NCI-H2081 treated with DMSO at 0.1 percent for 48 hours (cell line): ENCODE data around the gene SYN1.
"Not testable (repeated sequence)": the region's sequence is repeated elsewhere in the genome, so short reads cannot be mapped to it uniquely, and the experiment has no call there.

ENCODE experiments used
- DNase-seq: peaks from one replicate; lab custom pipeline; 2025; lab: John Stamatoyannopoulos, UW

Gene SYN1

DNA sequence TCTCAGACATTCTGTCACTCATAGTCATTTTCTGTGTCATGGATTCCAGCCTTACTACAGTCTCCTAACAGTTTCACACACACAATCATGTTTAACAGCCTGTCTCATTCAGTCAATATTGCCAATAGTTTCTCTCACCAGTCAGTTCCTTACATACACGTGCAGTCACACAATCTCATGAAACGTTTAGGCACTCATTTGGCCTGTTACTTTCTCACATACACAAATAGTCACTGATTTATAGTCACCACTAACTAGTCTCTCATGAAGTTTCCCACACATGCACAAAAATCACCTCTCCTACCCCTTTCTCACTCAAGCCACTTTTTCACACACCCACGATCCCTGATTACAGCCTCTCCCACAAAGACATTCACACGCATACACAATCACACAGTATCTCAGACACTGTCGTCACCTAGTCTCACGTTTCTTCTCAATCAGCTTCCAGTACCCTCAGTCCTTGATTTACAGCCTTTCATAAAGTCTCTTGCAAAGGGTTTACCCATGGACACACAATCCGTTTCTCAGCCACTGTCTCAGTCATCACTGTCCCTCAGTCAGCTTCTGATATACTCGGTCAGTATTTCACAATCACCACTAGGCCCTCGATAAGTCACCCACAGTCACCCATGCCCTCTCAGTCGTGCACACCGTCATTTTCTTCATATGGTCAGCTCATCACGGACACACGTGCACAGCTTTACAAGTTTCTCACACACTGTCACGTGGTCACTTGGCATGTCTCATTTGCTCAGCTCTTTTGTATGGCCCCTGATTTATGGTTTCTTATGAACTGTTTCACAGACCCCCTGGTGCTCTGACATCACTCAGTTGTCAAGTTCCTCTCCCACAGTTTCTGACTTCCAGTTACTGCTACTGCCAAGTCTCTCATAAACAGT, 14.3 kb upstream of the SYN1 start:
- DNase-seq = no peak

DNA sequence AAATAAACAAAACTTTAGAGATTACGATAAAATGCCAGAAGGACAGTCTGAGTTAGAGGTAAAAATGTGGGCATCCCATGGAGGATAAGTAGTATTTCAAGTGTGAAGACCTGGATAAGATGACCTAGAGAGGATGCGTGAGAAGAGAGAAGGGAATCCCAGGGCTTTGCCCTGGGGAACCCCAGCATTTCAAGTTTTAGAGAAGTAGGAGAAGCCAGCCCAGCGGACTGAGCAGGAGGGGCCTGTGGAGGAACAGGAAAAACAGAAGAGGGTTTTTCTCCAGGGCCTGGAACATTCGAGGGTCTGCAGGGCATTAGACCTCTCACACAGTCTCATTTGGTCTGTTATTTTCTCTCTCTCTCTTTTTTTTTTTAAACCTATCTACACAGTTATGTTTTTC, 13.0 kb upstream of the SYN1 start:
- DNase-seq = no peak

DNA sequence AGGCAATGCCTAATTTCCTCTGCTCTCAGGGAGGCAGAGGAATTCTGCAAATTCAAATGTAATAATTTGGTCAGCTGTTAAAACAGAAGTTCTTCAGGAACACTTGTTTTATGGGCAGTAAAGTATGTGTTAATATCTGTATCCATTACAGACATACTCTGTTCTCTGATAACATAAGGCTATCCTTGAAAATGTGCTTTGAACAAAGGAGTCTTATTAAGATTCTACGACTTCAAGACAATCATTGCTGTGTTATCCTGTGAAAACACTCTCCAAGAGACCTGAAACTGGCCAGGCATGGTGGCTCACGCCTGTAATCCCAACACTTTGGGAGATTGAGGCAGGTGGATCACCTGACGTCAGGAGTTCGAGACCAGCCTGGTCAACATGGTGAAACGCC, 12.0 kb upstream of the SYN1 start:
- no peak for DNase-seq

DNA sequence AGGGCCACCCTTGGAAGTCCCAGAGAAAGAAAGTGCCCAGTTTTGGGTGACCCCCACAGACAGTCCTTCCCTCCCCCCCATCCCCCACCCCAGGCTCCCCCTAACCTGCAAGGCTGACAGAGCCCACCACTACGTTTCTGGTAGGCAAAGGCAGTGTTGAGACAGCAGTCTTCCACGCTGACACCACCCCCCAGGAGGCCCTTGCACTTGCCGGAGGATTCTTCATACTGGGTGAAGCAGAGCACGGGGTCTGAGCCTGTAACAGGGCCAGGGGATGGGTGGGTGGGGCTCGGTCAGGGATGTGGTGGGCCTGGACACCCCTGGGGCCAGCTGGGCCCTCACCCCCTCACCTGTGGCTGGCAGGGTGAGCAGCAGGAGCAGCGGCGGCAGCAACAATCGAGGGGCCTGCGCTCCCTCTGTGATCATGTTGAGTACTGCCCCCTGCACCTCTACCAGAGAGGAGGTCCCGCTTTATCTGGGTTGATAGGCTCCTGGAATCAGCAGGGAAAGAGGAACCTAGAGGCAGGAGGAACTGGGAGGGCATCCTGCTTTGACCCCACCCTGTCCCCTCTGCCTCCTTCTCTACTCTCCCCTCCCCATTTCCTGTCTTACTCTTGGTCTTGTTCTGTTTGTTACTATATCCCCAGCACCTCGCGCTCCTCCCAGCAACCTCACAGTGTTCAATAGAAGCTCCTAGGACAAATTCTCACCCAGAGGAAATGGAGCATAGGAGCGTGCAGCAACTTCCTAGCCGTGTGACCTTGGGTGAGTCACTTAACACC, 10.0 kb upstream of the SYN1 start, which contains the start of gene CFP:
TSS of gene CFP (minus strand) at position 512 of the 782 bp plus-strand sequence. CDS start at position 426, 86 bp downstream.
- no peak for DNase-seq

DNA sequence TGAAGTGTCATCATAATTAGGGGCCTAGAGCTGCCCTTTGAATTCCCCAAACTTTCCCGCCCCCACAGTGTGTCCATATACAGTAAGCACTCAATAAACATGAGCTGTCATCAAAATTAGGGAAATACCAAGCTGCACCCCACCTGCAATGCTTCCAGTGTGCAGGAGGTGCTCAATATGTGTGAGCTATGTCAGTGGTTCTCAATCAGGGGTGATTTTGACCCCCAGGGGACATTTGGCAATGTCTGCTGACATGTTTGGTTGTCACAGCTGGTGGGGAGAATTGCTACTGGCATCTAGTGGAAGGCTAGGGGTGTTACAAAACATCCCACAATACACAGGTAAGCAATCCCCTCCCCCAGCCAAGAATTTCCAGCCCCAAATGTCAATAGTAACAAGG, 9.3 kb upstream of the SYN1 start:
- no peak for DNase-seq

DNA sequence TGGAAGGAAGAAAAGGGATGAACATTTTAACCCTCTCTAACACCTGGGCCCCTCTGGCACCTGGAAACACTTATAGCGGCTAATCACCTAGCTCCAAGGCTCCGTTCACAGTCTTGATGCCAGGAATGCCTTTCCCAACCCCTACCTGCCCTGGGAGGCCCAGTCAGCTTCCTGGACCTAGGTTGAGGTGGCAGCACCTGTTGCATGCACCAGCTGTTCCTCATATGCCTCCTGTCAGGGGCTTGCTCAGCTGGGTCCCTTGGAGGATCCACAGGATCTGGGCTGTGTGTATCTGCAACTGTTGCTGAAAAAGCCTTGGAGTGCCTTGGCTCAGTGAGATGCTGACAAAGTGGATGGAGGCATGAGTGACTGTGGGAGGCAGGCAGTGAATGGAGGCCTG, 5.7 kb upstream of the SYN1 start:
- no peak for DNase-seq

DNA sequence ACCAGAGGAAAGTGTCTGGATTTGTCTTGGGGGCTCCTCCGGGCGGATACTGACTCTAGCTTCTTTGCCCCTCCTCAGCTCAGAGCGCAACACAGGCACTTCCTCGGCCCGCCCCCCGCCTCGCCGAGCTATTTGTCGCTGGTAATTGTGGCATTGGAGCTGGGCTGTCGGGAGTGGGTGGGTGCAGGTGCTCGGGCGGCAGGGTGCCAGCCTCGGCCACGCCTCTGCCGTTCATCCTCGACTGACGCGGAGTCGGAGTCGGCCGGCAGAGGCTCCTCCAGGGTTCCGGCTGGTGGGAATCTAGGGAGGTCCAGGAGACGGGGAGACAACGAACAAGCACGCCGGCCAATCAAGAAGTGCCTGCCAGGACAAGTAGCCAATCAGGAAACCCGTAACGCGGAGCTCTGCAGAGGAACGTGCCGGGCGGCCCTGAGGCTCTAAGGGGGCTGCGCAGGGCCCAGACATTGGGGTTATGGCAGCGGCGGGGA, 3.9 kb upstream of the SYN1 start:
- DNase-seq = peak; percentile 61

DNA sequence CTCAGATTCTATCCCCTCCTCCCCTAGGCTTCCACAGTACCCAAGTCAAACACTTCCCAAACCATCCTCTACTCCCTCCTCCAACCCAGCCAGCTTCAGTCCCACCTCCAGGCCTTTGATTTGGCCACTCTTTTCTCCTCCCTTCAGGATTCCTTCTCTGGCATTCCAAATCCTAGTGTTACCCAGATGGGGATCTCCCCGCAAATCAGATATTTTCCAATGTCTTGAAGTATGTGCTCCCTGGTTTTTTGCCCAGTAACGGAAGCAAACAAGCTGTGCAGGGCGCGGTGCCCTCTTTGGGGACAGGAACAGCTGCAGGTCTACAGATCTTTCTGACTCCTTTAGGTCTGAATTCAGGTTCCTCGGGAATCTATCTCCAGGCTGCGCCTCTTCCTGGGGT, 2.2 kb upstream of the SYN1 start:
- no peak for DNase-seq

DNA sequence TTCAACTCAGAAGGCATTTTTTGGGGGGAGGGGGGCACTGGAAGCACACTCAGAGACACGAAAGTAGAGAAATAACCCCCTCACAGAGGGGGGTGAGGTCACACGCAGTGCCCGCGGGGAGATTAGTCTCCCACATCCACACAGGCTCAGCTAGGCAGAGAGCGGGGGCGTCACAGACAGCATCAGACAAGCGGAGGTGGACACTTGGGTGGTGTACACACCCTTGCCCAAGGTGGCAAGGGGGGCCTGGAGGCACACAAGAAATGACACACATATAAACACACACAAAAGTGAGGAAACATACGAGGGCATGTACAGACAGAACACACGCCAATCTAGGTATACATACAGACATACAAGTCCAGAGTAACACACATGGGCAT, 637 bp upstream of the SYN1 start:
- no peak for DNase-seq

DNA sequence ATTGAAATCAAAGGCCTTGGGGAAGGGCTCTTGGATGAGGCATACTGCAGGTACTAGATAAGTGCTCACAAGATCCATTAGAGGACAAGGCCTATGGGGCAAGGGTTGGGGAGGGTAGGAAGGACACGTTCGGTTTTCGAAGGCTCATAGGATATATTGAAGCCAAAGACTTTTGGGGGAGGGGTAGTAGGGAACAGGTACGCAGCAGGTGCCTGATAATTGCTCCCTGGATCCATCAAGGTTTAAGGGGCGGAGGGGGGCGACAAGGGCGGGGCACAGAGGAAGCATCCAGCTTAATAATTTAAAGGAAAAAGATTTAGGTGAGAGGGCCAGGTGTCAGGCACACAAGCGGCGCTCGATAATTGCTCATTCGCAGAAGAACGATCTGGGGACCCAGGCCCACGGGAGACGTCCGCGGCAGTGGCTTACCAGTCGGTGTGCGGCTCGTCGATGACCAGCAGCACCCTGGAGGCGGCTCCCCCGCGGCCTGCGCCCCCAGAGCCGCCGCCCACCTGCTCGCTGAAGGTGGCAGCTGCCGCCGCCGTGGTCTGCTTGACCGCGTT, 653 bp downstream of the SYN1 start:
- DNase-seq = no peak

DNA sequence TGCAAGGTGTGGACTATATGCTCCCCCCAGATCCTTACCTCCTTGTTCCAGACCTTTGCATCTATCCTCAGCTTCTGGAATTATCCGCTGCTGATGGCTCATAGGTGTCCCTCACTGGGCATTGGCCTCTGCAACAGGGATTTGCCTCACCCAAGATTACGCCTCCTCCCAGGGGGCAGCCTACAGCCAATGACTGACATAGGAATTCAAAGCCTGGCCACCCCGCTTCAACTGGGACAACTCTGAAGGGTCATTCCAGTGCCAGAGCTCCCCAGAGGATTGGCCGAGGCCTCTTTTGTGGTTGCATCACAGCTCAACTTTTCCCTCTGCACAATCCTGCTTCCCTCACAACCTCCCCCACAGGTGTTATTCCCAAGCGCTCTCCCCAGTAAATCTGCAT, 5.0 kb downstream of the SYN1 start:
- no peak for DNase-seq

DNA sequence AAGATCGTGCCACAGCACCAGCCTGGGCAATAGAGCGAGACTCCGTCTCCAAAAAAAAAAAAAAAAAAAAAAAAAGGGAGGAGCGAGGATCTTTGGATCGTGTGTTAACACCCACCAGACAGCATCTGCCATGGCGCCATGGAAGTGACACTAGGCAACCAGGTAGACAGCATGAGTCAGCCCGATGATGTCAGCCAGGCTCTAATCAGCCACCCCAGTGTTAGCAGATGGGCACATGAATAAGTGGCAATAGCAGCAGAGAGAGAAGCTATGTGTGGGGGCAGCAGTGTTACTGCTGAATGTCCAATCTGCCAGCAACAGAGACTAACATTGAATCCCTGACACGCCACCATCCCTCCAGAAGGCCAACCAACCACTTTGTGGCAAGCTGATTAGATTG, 6.6 kb downstream of the SYN1 start:
- no peak for DNase-seq

DNA sequence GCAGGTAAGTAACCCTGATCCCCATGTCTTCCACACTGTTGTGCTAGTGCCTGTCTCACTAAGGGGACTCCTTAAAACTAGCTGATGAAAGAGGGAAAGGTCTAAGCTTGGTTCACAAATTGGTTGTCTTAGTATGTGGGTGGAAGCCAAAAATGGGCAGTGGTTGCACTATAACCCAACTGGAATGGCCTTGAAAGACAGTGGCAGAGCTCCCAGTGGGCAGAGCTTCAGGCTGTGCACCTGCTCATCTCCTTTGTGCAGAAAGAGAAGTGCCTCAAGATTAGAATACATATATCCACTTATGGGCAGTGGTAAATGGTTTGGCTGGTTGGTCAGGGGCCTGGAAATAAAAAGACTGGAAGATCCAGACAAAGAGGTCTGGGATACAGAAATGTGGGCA, 7.2 kb downstream of the SYN1 start:
- DNase-seq = no peak

DNA sequence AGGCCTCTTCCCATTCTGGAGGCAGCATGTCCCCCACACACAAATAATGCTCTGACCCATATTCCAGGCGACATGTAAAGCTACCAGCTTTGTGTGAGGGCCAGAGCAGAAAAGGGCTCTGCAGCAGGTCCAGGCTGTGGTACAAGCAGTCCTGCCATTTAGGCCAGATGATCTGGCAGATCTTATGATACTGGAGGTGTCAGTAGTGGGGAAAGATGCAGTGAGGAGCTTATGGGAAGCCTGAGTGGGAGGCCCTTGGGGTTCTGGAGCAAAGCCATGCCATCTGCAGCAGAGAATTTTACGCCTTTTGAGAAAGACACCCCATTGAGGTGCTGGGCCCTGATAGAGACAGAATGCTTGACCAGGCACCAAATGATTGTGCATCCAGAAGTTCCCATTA, 7.7 kb downstream of the SYN1 start:
- no peak for DNase-seq

DNA sequence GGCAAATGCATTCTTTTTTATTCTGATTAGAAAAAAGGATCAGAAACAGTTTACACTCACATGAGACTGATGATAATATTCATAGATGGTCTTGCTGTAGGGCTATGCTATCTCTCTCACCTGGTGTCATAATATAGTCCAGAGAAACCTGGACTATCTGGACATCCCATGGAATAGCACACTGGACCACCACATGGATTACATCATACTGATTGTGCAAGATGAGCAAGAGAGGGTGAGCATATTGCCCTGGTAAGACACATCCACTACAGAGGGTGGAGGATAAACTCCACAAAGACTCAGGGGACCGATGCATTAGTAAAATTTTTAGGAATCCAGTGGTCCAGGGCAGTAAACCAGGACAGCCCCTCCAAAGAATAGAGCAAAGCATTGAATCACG, 8.2 kb downstream of the SYN1 start:
- DNase-seq = no peak

DNA sequence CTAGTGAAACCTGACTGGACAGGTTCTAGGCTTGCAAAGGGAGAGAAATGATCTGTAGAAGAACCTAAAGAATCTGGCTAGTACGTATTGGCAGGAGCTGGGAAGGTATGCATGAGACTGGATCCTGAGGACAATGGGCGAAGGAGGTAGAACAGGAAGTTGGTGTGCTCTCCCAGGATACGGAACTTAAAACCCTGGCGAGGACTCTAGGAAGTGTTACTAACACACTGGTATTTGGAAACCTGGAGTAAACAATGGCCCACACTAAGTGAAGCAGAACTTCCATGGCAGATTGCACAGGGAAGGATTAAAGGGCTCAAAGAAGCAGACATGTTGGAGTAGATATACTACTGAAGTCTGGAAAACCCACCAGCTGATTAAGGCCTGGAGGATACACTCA, 9.1 kb downstream of the SYN1 start:
- no peak for DNase-seq

DNA sequence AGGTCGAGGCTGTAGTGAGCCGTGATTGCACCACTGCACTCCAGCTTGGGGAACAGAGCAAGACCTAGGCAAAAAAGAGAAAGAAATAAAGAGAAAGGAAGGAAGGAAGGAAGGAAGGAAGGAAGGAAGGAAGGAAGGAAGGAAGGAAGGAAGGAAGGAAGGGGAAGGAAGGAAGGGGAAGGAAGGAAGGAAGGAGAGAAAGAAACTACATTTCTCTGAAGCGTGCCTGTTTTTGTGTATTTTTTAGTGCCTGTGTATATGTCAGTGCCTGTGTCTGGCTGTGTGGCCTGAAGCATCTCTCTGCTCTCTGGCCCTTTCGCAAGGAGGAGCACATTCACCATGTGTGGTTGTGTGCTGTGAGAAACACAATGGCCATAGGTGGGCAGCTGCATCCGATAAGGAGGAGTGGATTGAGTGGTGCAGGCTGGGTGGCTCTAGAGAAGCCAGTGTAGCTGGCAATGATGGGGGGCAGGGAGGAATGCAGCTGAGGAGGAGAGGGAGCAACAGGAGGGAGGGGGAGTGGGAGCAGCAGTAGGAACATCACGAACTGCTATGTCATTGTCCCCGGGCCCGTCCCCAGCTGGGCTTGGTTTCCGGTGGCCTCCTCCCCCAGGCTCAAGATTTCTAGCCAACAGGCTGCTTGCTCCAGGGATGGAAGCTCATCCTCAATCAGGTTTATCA, 11.4 kb downstream of the SYN1 start:
- no peak for DNase-seq

DNA sequence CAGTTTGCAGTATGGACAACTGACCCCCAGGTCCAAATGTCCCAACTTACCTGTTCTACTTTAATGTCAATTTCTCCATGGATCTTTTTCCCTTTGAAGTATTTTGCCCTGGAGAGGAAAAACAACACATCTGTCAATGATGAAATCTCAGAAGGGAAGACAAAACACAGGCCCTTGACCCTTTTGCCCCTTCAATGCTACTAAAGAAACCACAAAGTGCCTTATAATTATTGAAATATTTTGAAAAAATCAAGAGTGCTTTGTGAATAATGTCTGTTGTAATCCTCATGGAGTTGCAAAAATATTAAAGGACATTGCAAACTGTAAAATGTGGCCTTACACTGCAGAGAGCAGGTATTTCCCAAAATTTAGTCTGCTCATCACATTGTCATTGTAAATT, 12.6 kb downstream of the SYN1 start:
- no peak for DNase-seq

DNA sequence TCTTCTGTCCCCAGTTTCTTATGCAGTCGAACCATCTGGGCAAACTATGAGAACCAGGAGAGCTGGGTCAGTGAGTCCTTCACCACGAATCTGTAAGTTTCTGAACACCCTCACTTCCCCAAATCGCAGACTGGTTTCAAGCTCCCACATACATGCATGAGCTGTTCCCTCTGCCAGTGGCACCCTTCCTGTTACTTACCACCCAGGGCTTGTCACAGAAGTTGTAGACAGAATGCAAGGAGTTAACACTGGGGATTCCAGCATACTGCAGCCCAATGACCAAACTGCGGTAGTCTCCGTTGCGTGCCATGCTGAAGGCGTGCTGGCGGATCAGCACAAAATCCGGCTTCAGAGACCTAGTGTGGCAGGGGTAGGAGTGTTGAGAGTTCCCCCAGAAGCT, 14.6 kb downstream of the SYN1 start:
- DNase-seq = no peak

DNA sequence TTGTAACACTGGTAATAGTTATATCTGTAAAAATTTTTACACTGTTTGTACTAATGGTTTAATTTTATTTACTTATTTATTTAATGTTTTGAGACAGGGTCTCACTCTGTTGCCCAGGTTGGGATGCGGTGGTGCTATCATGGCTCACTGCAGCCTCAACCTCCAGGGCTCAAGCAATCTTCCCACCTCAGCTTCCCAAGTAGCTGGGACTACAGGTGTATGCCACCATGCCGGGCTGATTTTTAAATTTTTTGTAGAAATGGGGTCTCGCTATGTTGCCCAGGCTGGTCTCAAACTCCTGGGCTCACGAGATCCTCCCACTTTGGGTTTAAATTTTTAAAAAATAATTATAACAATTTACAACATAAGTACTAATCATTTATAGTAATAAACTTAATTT, 16.5 kb downstream of the SYN1 start:
- DNase-seq = not testable (repeated sequence)

DNA sequence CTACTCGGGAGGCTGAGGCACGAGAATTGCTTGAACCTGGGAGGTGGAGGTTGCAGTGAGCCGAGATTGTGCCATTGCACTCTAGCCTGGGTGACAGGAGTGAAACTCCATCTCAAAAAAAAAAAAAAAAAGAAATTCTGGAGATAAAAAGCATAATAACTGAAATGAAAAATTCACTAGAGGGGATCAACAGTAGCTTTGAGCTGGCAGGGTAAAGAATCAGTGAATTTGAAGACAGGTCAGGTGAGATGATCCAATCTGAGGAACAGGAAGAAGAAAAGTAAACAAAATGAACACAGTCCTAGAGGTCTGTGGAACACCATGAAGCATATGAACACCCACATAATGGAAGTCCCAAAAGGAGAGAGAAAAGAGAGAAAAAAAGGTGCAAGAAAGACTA, 22.4 kb downstream of the SYN1 start:
- no peak for DNase-seq

DNA sequence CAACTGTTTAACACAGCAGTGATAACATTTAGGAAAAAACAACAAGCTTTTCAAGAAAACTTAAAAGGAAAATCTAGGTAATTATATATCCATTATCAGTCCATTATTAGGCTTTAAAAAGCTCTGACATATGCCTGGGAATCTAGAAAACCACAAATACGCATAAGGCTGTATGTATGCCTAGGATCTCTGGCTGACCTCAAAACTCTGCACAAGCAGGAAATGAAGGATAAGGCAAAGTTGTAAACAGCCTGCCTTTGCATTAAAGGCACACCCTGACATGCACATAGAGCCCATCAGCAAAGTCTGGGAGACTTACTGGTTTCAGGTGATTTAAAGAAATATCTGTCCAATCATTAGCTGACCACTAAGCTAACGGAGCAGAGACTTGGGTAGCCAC, 23.4 kb downstream of the SYN1 start:
- no peak for DNase-seq
